Fibroblast of pulmonary artery (primary cell): ENCODE data around the gene PON2.

Source experiments
- DNase-seq: peaks from one replicate; pipeline ENCODE4 v3.0.0-alpha.2; 2010; ENCODE audit warnings: low read depth
- H3K4me3 ChIP-seq: replicated peaks from 2 replicates; pipeline ENCODE4 v1.5.1; 2011; ENCODE audit warnings: low read depth, mild to moderate bottlenecking, control low read depth, low read length, moderate library complexity
- CTCF ChIP-seq: IDR thresholded peaks from 2 replicates; pipeline ENCODE4 v1.5.1; 2011; ENCODE audit warnings: mild to moderate bottlenecking, control low read depth, low read length, inconsistent platforms; ENCODE audit errors: missing control alignments

The PON2 gene

GRCh38 chr7:95444796-95445195 lies 10.0 kb upstream of the PON2 start:
- DNase-seq, result no peak
- TF ChIP-seq CTCF, result no peak
- H3K4me3 ChIP-seq, result no peak overlapping the region

GRCh38 chr7:95441042-95441823 lies 6.4 kb upstream of the PON2 start:
- H3K4me3 ChIP-seq, result no peak overlapping the region
- no peak for DNase-seq

GRCh38 chr7:95440394-95441038 lies 5.7 kb upstream of the PON2 start:
- no peak for TF ChIP-seq CTCF
- no peak for DNase-seq
- no peak overlapping the region for H3K4me3 ChIP-seq

More at GRCh38 chr7:95441042-95441823, 6.4 kb upstream of the PON2 start:
- TF ChIP-seq CTCF, result no peak

GRCh38 chr7:95436407-95436806 lies 1.6 kb upstream of the PON2 start:
- TF ChIP-seq CTCF, result no peak
- H3K4me3 ChIP-seq, result no peak overlapping the region
- no peak for DNase-seq

GRCh38 chr7:95435422-95435780 lies 573 bp upstream of the PON2 start:
- no peak for DNase-seq
- peak overlapping the region; percentile 60 for H3K4me3 ChIP-seq
- TF ChIP-seq CTCF, result no peak

- no peak for TF ChIP-seq CTCF
- peak overlapping the region; percentile 60 for H3K4me3 ChIP-seq
- no peak for DNase-seq
Observed at GRCh38 chr7:95433952-95434556, 774 bp downstream of the PON2 start.

GRCh38 chr7:95433129-95433528 lies 1.7 kb downstream of the PON2 start:
- no peak overlapping the region for H3K4me3 ChIP-seq
- TF ChIP-seq CTCF, result no peak
- DNase-seq, result no peak
